GM12872 (cell line): ENCODE results near the gene ST8SIA1.

Experiments used
- CTCF ChIP-seq: IDR thresholded peaks from 3 replicates; pipeline ENCODE4 v1.5.1; 2011; ENCODE audit warnings: low read depth, mild to moderate bottlenecking, low read length, moderate library complexity; ENCODE audit not compliant: insufficient read depth

Gene ST8SIA1

GRCh38 chr12:22282283-22282682 lies 52.2 kb downstream of the ST8SIA1 start:
- no peak for TF ChIP-seq CTCF

- TF ChIP-seq CTCF = no peak
Observed at GRCh38 chr12:22276867-22277266, 57.6 kb downstream of the ST8SIA1 start.

GRCh38 chr12:22276313-22276712 lies 58.2 kb downstream of the ST8SIA1 start:
- TF ChIP-seq CTCF = no peak

- TF ChIP-seq CTCF = no peak
Observed at GRCh38 chr12:22275843-22276242, 58.7 kb downstream of the ST8SIA1 start.

- TF ChIP-seq CTCF = no peak
Observed at GRCh38 chr12:22272335-22273151, 62.0 kb downstream of the ST8SIA1 start.

- TF ChIP-seq CTCF = no peak
Observed at GRCh38 chr12:22271023-22271422, 63.5 kb downstream of the ST8SIA1 start.

GRCh38 chr12:22268973-22269372 lies 65.5 kb downstream of the ST8SIA1 start:
- no peak for TF ChIP-seq CTCF
